GM18870 (cell line): ENCODE measurements around the gene ATP10A.

Experiments used
- ATAC-seq: cut with Tn5 transposase; IDR thresholded peaks from one replicate; pipeline ENCODE4 v1.9.1; 2021; ENCODE audit warnings: moderate library complexity; ENCODE audit not compliant: unreplicated experiment

The ATP10A gene

DNA sequence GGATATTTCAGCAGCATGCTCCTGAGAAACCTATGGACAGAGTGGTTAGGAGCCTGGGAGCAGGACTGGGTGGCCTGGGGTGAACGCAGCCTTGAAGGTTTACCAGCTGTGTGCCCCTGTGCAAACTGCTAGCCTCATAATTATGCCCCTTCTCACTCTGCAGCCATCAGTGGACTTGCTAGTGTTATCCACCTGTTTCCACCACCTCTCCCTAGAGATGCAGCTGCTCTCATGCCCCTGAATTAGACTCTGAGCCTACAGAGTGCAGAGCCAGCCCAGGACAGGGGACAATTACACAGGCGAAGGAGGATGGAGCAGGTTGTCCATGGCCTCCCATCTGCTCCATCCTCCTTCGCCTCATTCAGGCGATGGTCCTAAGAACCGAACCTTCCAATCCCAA, 175.9 kb downstream of the ATP10A start:
- no peak for ATAC-seq

- no peak for ATAC-seq
These were observed 176.3 kb downstream of the ATP10A start for GRCh38 chr15:25686780-25687179.

DNA sequence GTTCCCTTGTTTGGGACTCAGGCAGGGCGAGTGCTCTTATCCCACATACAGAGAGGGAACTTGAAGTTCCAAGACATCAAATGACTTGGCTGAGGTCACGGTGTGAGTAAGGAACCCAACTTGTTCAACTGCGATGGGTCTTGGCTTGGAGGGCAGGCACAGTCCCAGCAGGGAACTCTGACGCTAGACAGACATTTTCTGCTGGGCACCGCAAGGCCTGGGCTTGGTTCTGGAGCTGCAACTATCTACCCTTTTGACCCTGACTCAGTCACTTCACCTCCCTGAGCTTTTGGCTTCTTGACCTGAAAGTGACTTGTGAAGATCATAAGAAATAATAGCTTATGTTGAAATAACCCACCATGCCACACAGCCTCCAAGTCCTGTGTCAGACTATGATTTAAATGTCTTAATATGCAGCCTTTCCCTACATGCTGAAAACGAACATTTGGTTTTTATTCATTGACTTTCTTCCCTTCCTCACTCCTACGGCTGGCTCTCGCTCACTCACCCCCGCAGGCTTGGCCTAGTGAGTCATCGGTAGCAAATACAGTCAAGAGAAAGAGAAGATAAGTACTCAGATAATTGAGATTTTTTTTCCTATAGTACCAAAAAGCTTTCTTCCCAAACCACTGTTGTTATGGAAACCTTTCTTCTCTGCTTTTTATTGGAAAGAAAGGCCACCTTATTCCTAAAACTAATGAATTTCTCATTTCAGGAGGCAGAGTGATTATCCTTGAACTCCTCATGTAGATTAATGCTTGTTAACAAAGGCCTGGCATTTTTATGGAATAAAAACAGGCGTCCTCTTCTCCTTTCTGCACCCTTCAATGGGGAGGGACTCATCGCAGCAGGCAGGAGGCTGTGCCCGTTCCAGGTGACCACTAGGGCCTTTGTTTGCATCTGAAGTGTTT, 178.4 kb downstream of the ATP10A start:
- ATAC-seq: no peak

- ATAC-seq: no peak
These were observed 179.2 kb downstream of the ATP10A start for GRCh38 chr15:25683911-25684310.

- ATAC-seq: no peak
These were observed 179.7 kb downstream of the ATP10A start for GRCh38 chr15:25683415-25683814.

DNA sequence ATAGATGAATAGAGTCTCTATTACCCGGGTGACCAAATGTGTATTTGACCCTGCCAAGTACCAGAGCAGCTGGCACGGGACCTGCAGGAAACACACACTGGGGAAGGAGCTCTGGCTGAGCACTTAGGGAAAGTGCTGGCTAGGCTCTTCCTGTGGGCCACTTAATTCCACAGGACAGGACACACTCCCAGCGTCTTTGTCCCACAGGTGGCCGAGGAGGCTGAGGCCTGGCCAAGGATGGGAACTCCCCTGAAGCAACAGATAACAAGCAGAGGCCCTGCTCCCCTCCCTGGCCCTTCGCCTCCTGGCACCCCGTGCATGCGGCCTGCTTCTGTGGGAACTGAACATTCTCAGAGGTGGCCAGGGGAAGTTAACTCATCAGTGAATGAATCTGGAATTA, 180.8 kb downstream of the ATP10A start:
- no peak for ATAC-seq

DNA sequence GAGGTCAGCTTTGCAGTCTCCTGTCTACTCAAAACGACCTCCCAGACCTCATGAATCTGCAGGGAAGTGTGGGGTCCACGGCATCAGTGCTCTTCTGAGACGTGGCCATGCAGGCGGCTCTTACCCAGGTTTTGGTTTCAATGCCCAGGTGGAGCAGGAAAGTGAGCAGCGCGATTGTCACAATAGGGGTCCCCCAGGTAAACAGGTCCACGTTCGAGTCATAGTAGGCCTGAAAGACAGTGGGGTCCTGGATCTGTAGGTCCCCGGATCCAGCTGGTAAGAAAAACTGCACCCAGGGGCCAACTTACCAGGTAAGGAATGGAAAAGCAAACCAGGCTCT, 182.5 kb downstream of the ATP10A start:
- ATAC-seq: no peak

DNA sequence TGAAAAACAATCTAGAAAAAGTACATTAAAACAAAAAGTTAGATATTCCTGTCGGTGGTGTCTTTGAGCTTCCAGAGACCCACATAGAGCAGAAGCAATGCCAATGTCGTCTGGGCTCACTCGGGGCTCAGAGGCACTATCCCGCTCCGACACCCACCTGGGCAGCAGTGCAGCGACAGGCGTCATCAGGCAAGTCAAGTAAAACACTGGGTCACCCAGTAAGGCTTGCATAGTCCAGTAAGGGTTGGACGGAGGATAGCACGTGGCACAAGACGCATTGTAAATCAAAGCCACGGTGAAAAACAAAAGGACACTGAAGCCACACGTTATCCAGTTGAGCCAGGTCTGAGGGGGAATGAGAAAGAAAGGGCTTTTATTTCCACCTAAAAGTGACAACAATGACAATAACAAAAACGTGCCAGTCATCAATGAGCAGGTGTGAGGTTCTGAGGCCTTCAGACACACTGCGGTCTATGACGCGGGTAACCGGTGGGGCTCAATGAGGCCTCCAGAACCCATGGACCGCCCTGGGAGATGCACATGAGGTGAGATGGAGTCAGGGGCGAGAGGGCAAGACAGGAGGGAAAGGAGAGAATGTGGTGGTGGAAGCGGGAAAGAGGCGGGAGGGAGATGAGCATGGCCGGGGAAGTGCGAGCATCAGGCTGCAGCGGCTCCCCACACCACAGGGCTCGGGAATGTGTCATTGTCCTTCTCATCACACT, 183.0 kb downstream of the ATP10A start:
- ATAC-seq: no peak

- no peak for ATAC-seq
These were observed 183.6 kb downstream of the ATP10A start for GRCh38 chr15:25679492-25679891.

GRCh38 chr15:25678500-25678855, 184.6 kb downstream of the ATP10A start:
- ATAC-seq: no peak

DNA sequence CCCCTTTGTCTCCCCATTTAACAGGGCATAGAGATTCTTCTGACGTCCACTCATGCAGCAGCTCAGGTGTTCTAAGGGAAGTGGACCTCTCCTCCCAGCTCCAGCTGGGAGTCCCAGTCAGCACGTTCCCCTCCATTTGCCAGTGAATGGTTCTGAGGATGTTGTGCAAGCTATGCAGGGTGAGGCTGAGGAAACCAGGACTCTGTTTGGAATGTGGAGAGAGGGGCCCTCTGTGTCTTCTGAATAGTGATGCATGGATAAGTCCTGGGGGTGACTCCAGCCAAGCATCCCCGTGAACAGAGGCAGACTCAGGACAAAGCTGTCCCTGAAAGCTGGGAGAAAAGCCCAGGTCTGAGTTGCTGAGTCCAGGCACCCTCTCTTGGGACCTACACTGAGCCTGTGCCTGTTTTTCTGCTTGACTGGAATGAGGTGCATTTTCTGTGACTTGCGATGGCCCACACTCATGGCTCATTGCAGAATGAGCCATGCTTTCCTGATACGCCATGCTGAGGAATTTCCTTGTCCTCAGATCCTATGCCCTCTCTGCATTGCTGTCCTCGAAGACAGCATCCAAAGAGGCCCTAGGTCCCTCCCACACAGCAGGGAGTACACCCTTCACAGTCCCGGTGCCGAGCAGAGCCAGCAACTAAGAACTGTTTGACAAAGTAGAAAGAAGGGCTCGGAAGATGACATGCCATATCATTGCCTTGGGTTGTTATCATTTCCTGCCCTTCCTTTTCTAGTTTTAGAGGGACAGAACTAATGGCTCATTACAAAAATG, 185.2 kb downstream of the ATP10A start:
- ATAC-seq: no peak

DNA sequence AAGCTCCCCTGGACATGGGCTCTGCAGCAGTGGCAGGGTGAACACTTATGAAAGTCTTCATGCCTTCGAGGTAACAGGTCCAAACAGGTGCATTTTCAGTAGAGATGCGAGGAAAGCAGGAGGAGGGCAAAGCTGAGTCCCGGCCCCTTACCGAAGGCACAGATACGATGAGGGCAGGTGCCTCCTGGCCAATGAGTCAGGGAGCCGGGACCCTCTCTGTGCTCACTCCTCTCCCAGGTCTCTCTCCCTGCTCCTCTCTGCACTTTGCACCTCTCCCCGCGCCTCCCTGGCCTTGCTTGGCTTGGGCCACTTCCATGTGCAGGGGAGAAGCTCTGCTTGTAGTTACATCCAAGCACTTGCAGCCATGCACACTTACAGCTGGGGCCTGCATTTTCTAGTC, 187.1 kb downstream of the ATP10A start:
- ATAC-seq: no peak

DNA sequence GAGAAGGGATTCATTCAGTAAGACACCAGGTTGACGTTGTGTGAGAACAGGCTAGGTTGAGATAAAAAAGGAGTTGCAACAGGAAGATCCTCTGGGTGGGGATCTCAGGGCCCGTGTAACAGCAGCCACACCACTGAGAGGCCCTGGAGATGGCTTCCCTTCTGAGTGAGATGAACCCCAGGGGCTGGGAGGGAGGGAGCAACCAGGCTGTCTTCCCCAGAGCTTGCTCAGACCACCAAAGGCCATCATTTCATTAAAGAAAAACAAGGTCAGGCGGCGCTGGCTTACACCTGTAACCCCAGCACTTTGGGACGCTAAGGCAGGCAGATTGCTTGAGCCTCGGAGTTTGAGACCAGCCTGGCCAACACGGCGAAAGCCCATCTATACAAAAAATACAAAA, 187.7 kb downstream of the ATP10A start:
- no peak for ATAC-seq

- ATAC-seq: no peak
These were observed 188.2 kb downstream of the ATP10A start for GRCh38 chr15:25674913-25675312.

DNA sequence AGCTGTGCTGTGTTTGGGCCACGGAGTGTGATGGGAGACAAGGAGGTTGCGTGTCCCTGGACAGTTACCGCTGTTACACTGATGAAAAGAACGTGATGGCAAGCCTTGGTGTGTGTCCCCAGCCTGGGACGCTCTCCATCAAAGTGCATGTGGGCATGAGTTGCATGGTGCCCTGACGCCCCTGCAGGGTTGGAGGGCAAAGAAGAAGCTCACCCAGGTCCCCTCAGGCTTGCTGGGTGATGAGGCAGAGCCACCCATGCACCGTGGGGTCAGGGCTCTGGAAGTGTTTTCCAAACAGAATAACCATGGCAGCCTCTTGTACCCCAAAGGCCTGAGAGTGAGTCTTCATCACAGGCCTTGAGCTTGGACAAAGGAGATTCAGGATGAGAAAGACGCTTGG, 189.2 kb downstream of the ATP10A start:
- no peak for ATAC-seq

- no peak for ATAC-seq
These were observed 189.8 kb downstream of the ATP10A start for GRCh38 chr15:25673351-25673750.

DNA sequence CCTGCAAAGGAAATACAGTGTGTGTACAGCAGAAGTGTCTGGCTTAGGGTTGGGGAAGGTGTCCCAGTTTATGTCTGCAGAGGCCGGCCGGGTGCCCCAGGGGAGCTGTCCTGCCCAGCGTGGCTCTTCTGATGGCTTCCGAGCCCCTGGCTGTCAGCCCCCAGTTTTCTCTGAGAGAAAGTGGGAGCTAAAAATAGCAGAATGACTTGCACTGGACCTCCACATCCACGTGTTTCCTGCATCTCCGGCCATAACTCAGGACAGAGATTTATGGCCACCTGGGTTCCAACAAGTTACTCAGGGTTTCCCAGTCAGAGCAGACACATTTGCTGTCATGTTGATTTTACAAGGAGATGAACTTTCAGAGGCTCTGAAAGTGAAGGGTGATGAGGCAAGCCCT, 192.0 kb downstream of the ATP10A start:
- no peak for ATAC-seq

- no peak for ATAC-seq
These were observed 192.5 kb downstream of the ATP10A start for GRCh38 chr15:25670621-25671020.

DNA sequence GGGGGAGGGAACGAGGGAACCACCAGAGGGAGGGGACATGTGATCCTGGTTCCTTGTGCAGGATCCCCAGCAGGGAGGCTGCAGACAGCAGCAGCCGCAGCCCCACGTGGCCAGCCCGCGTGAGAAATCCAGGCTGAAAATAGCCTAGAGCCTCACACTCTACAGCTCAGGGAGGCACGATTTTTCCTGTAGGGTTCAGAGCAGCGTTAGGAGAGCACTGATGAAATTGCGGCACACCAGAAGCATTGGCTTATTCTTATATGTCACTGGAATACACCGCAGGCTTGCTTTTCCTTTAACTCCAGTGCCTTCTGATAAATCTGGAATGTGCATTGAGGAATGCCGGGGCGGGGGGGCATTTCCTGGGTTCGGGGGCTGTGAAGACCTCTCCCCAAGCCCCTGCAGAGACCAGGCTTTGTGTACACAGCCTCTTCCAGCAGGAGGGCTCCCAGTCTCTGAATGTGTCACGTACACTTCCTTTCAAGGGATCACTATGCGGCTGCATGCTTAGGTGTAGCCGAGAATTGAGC, 193.0 kb downstream of the ATP10A start:
- no peak for ATAC-seq

- no peak for ATAC-seq
These were observed 194.2 kb downstream of the ATP10A start for GRCh38 chr15:25668901-25669300.

DNA sequence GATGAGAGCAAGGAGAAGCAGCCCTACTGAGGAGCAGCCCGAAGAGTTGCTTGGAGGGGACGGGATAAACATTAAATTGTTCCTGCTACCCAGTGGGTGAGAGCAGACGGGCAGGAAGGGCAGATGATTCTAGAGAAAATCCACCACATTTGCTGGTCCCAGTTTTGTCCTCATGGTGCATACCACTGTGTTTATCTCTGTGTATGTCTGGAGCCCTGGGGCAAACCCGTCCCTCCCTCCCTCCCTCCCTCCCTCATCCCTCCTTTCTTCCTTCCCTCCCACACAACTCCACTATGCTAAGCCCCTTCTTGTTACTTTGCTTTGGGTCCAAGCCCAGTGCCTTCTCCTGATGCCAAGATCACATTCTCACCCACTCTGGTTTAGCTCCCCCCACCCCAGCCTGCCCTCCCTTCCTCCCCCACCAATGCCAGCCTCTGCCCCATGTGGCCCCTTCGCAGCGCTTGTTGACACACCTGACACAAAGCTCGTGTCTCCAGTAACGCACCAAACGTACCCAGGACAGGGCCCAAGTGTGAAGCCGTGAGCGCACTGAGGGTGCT, 194.8 kb downstream of the ATP10A start:
- no peak for ATAC-seq
